GM12892 (cell line): ENCODE data around the gene CFAP61.

ENCODE experiments used
- POLR2A ChIP-seq: IDR thresholded peaks from 2 replicates; pipeline ENCODE4 v1.6.1; 2011; ENCODE audit warnings: low read depth, low read length, control low read depth
- POLR2AphosphoS5 ChIP-seq: IDR thresholded peaks from 2 replicates; pipeline ENCODE4 v1.6.1; 2011; ENCODE audit warnings: low read depth, low read length, control low read depth

- no peak for TF ChIP-seq POLR2A
- no peak for TF ChIP-seq POLR2AphosphoS5
Observed at GRCh38 chr20:20037960-20038359, 14.4 kb upstream of the CFAP61 start.
